GM19397 (cell line): ENCODE data around the gene IGFBP2.

Source experiments
- ATAC-seq: cut with Tn5 transposase; IDR thresholded peaks from one replicate; pipeline ENCODE4 v1.9.1; 2021; ENCODE audit warnings: mild to moderate bottlenecking, moderate library complexity; ENCODE audit not compliant: unreplicated experiment

IGFBP2 gene

GRCh38 chr2:216615298-216616082, 17.7 kb upstream of the IGFBP2 start:
- ATAC-seq, result no peak

DNA sequence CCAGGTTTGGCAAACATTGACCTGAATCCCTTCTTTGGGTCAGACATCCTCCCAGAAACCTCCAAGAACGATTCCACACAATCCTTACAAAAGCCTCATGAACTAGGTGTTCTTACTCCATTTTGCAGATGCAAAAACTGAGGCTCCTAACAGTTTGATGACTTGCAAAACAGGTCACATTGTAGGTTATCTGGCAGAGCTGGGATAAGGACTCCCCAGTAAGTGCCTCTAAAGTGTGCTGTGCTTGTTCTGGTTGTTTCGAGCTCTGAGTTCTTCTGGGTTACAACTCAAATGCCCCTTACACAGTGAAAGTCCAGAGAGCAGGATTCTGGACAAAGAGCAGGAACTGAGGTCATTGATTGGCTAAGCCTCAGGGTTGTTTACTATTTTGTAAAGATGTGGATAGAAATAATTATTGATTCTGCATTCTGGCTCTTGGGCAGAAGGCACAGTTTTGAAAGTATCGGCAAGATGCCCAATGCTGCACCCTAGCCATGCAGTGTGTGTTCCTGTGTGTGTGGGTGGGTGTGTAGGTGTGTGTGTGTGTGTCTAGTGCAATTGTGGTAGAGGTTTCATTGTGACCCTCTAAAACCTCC, 17.0 kb upstream of the IGFBP2 start:
- no peak for ATAC-seq

GRCh38 chr2:216617159-216617815, 15.9 kb upstream of the IGFBP2 start:
- no peak for ATAC-seq

DNA sequence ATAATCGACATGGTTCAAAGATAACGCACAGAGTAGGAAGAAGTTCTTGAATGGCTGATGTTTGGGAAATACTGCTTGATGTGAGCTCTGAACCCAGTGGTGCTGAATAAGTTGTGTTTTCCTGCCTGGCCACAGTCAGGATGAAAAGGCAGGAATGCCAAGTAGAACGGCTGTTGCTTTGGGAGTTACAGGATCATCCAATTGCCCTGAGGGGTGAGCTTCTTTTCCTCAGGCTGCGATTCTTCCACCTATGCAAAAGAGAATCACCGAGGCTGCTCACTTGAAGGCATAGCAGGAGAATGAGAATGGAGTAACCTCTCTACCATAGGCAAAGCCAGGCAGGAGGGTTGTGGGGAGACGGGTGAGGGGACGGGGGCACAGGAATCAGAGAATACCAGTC, 14.4 kb upstream of the IGFBP2 start:
- ATAC-seq, result no peak

DNA sequence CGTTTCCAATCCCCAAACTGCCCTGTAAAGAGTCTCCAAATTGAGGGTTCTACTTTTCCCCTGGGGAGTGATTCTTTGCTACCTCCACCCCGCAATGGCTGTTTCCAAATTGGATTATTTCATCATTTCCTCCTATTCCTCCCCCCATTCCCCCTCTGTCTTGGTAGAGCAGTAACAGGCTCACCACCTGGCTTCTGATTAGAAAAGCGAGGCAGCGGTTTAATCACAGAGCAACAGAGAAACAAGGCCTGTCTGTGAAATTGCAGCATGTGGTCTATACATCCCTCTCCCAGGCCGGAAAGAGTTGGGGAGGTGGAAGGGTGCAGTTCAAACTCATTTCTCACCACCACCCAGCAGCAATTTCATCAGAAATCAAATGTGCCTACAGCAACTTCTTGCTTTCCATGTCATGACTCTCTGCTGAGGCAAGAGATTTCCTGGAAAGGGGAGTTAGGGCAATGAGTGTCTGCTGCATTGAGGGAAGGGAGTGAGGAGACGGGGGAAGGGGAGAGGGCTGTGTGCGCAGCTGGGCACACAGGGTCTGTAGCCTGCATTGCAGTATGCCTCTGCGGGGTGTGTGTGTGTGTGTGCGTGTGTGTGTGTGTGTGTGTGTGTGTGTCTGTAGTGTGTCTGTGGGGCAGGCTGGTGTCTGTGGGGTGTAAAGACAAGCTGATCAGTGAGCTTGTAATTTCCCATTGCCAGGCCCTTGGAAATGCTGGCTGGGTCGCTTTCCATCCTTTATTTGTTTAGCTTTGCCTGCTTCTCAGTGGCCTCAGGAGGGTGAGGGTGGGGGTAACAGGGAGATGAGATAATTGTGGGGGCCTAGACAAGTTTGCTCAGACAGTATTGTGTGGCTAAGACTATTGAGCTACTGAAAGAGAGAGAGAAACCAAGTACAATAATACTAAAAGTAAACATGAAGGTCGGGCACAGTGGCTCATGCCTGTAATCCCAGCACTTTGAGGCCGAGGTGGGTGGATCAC, 13.5 kb upstream of the IGFBP2 start:
- no peak for ATAC-seq

DNA sequence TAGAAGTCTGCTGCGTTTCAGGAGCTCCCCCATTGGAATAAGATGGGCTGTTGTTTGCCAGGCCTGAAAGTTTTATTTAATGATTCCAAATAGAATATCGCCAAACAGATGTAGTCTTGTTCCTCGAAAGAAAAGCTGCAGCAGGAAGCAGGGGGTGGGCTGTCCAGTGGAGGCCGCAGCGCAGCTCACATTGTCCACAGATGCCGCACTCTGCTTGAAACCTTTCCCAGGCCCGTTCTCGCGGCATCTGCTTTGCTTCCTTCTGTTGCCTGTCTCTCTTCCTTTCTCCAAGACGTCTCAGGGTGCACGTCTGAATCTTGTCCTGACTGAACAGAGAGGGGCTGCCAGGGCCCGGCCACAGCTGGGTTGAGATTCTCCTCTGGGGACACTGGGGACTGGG, 12.4 kb upstream of the IGFBP2 start:
- no peak for ATAC-seq

DNA sequence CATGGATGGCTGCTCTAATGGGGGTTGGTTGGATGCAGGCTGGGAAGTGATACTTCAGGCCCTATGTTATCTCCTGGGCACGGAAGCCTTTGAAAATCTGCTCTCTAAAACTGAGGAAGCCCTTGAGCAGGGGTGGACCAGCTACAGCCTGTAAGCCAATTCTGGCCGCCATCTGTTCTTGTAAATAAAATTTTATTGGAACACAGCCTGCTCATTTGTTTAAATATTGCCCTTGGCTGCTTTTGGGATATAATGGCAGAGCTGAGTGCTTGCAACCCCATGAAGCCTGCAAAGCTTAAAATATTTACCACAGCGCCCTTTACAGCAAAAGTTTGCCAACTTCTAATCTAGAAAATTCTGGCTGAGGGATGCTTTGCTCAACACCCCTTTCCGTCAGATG, 11.9 kb upstream of the IGFBP2 start:
- no peak for ATAC-seq

- ATAC-seq, result no peak
Observed at GRCh38 chr2:216622526-216622925, 10.7 kb upstream of the IGFBP2 start.

DNA sequence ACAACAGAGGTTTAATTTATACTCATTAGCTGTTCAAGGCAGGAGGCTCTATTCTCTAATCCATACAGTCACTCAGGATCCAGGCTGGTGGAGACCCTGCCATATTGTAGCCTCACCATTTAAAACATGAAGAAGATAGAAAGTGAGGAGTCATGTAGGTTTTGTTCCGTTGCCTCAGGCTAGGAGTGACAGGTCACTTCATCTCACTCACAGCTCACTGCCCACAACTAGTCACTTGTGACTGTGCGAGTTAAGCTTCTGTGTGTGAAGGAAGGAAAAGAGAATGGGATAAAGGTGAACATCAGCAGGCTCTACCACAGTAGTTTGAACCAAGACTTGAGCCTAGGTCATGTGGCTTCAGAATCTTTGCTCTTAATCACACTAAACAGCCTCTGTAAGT, 9.0 kb upstream of the IGFBP2 start:
- ATAC-seq, result no peak

- ATAC-seq, result no peak
Observed at GRCh38 chr2:216626168-216626874, 6.9 kb upstream of the IGFBP2 start.

- ATAC-seq, result no peak
Observed at GRCh38 chr2:216626875-216627245, 6.4 kb upstream of the IGFBP2 start.

DNA sequence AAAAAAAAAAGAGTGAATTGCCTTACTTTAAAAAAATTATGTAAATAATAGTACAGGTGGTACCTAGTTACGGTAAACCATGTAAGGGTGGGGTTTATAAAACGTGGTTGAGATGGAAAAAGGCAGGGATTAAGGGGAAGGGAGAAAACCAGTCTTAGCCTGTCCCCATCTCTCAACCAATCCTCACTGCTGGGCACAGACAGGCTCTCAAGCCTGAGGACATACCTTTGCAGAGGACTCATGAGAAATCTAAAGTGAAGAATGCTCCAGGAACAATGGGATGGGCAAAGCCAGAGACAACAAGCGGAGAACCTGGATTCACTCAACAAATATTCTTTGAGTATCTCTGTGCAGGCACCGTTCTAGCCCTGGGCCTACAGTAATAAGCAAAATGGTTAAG, 3.4 kb upstream of the IGFBP2 start:
- no peak for ATAC-seq

- no peak for ATAC-seq
Observed at GRCh38 chr2:216632346-216632951, 771 bp upstream of the IGFBP2 start.

- no peak for ATAC-seq
Observed at GRCh38 chr2:216633616-216634369, 573 bp downstream of the IGFBP2 start.

DNA sequence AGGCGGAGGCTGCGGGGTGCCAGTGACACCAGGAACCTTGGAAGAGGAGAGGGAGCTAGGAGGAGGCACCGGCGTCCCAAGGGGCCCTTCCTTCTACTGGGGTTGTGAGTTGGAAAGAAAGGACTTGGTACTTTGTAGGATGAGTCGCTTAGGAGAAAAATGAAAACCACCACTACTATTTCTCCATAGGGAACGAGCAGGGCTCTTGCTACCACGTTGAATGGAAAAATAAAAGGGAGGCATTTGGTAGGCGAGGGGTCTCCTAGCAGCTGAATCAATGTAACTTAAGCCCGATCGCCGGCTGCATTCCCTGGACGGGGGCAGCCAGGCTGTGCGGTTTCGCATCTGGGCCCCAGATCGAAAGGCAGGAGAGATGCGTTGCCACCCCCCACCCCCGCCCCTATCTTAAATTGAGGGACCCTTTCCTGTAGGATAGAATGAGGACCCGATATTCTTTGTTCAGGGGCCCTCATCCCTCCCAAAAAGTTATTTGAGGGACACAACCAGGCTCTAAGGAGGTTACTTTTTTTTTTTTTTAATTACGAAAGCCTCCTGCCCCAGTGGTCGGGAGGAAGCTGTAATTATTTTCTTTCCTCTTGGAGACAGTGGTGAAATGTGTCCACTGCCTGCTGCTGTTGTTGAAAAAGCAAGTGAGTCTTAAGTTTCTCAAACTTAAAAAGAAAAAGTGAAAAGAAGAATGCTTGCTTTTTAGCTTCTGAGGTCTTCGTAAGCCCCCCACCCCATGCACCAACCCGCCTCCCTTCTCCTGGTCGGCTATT, 1.3 kb downstream of the IGFBP2 start:
- no peak for ATAC-seq

DNA sequence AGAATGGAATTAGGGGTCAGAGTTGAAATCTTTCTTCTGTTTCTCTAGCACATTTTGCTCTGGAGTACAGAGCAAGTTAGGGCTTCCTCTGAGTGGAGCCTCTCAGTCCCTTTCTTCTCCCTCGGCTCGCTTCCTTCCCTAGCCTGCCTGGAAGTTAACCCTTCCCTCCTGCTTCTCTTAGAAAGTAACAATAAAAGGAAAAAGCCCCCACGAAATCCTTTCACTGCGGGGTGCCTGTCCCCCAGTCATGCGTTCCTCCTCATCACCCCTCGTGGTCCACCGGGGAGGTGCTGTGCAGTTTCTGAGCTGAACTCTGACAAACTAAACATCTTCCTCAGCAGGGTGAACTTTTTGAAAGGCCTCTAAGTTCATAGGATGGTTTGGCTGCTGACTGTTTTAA, 2.0 kb downstream of the IGFBP2 start:
- ATAC-seq, result no peak

- ATAC-seq, result no peak
Observed at GRCh38 chr2:216635701-216636550, 2.7 kb downstream of the IGFBP2 start.
